ENCODE results near the gene ZNF438. TPM values are rescaled to one million over a fixed set of nuclear protein-coding genes. Genes with fewer than 3 reads are reported as not detected.

Gene ZNF438
- total and polyA plus RNA-seq, 8 donors = 9.6 to 20.1 (median 10.7) TPM

- Histone ChIP-seq H3K27me3 (no peaks in the 10 kb centered on the region), H3K4me3 (no peak overlapping the region), H3K27ac (peak overlapping the region in 1 of 2 donors; percentile 26), H3K4me1 (peaks cover 2 to 5% of the 10 kb centered on the region in 2 donors), H3K9me3 (no peaks in the 10 kb centered on the region), H3K36me3 (no peaks in the 10 kb centered on the region)
- no peak for TF ChIP-seq CTCF (IDR thresholded peaks at IDR 0.05)
- DNase-seq (no peak), ATAC-seq (no peak)
- intact Hi-C loops (cut with DNase I) = no loop called here
These were observed 43.0 kb upstream of the ZNF438 start for GRCh38 chr10:31074722-31075086.

GRCh38 chr10:31073996-31074721 lies 42.5 kb upstream of the ZNF438 start:
- no peak for TF ChIP-seq CTCF (IDR thresholded peaks at IDR 0.05)
- Histone ChIP-seq H3K4me1 (peaks cover 2 to 5% of the 10 kb centered on the region in 2 donors), H3K9me3 (no peaks in the 10 kb centered on the region), H3K27me3 (no peaks in the 10 kb centered on the region), H3K27ac (no peak overlapping the region), H3K36me3 (no peaks in the 10 kb centered on the region), H3K4me3 (no peak overlapping the region)
- DNase-seq = no peak
- intact Hi-C loops (cut with DNase I) = no loop called here
- no peak for ATAC-seq

- no peak for ATAC-seq
- no peaks in the 10 kb centered on the region for H3K36me3 ChIP-seq
These were observed 41.5 kb upstream of the ZNF438 start for GRCh38 chr10:31073211-31073610.

GRCh38 chr10:31072451-31072850 lies 40.8 kb upstream of the ZNF438 start:
- no peak for TF ChIP-seq CTCF (IDR thresholded peaks at IDR 0.05)
- Histone ChIP-seq H3K27ac (no peak overlapping the region), H3K4me3 (no peak overlapping the region), H3K36me3 (no peaks in the 10 kb centered on the region), H3K27me3 (no peaks in the 10 kb centered on the region), H3K4me1 (peaks cover 2 to 5% of the 10 kb centered on the region in 2 donors), H3K9me3 (no peaks in the 10 kb centered on the region)
- ATAC-seq = no peak
- DNase-seq = no peak
- intact Hi-C loops (cut with DNase I) = no loop called here

More at GRCh38 chr10:31073211-31073610, 41.5 kb upstream of the ZNF438 start:
- DNase-seq = no peak
- intact Hi-C loops (cut with DNase I) = no loop called here
- Histone ChIP-seq H3K9me3 (no peaks in the 10 kb centered on the region), H3K4me3 (no peak overlapping the region), H3K4me1 (peaks cover 2 to 5% of the 10 kb centered on the region in 2 donors), H3K27me3 (no peaks in the 10 kb centered on the region), H3K27ac (no peak overlapping the region)
- no peak for TF ChIP-seq CTCF (IDR thresholded peaks at IDR 0.05)

- ATAC-seq = peak; percentile 47
- no peak overlapping the region for H3K27ac ChIP-seq
- H3K4me3 ChIP-seq = no peak overlapping the region
- H3K36me3 ChIP-seq = no peaks in the 10 kb centered on the region
- H3K27me3 ChIP-seq = no peaks in the 10 kb centered on the region
- no peak for TF ChIP-seq CTCF (IDR thresholded peaks at IDR 0.05)
- peaks cover 2 to 5% of the 10 kb centered on the region in 2 donors for H3K4me1 ChIP-seq
- intact Hi-C loops (cut with DNase I) = no loop called here
- no peaks in the 10 kb centered on the region for H3K9me3 ChIP-seq
- DNase-seq = no peak
These were observed 39.8 kb upstream of the ZNF438 start for GRCh38 chr10:31071232-31072005.

Measured in left lung (tissue), 10 donors.